ENCODE results near the gene PMEL. TPM values are rescaled to one million over a fixed set of nuclear protein-coding genes. Genes with fewer than 3 reads are reported as not detected.
A peak's percentile ranks its signal among the peaks of the same experiment; 100 is the strongest.
"Not testable (repeated sequence)": the region's sequence is repeated elsewhere in the genome, so short reads cannot be mapped to it uniquely, and the experiment has no call there.

The PMEL gene
- total RNA-seq, 2 experiments from 2014 or later, result 0.23 to 0.37 TPM

DNA sequence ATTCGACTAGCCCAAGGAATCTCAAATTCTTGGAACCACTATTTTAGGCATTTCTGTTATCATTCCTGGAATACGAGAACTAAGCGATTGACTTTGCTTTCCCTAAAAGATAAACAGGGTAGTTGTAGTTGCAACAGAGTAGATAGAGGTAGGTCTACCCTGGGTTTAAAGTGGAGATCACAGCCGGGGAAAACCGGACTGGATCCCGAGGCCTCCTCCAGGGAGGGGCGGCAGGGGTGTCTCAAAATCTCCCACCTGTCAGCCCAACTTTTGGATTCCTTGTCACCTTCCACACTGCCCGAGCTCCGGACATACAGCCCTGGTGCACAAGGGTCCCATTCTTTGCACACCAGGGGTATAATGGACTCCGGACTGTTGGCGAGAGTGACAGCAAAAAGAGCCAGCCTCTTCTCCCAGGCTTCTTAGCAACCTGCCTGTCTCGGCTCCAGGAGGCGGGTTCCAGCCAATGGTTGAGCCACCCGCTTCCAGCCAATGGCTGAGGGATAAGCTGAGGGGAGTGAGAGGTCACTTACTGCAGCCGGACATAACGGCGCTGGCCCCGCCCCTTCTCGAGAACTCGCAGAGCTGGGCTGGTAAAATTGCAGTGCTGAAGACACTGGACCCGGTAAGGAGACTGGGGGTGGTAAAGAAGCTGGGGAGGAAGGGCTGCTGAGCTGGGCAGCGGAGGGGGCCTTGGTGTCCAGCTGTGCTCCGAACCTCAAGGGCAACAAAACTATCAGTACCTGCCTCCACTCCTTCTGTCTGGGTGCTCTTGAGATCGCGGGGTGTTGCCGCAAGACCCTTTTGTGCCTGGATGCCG is 31.1 kb upstream of the PMEL start, which contains the start of gene SUOX:
SUOX (plus strand) TSS at position 562 of the 820 bp plus-strand sequence. CDS start 4,946 bp downstream, outside the sequence.
- peak within 1 kb of the TSS; percentile 68 for H3K4me3 Mint-ChIP-seq
- peak within 1 kb of the TSS; percentile 48 for H3K27ac Mint-ChIP-seq
- no peaks in the 10 kb centered on the region for H3K27me3 Mint-ChIP-seq
- ATAC-seq (peak; percentile 75), DNase-seq (peak; percentile 71)
- H3K4me1 Mint-ChIP-seq, result peaks cover 37% of the 10 kb centered on the region
- CTCF ChIA-PET, result interaction anchor here (0.8 to 8.2 kb wide), 27 partner anchors 10 to 258 kb away, joined by 3 to 92 read pairs (median 7); partner anchors contain the start of genes IKZF4, PA2G4, RAB5B and RNF41
- H3K9me3 Mint-ChIP-seq (ENCODE audit: low read depth), result no peaks in the 10 kb centered on the region
- H3K36me3 Mint-ChIP-seq, result peaks cover 9% of the 10 kb centered on the region

DNA sequence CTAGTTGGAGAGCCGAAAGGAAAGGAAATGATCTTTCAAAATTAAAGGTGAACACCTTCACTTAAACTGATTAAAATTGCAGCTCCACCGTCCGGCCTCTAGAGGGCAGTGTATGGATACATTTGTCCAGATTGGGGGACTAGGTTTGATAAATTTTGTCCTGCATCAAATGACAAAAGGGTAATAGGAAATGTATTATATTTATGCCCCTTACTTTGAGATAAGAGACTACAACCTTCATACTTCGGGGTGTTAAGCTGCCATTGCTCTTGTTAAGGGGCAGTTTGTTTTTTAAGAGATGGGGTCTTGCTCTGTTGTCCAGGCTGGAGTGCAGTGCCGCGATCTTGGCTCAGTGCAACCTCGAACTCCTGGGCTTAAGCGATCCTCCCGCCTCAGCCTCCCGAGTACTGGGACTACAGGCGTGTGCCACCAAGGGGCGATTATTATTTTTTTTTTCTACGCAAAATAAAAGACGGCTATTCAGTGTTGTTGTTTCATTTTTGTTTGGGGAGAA is 30.4 kb upstream of the PMEL start:
- peak; percentile 67 for ATAC-seq
- Mint-ChIP-seq H3K27ac (peak overlapping the region; percentile 48), H3K4me3 (peak overlapping the region; percentile 68), H3K36me3 (peaks cover 14% of the 10 kb centered on the region), H3K27me3 (no peaks in the 10 kb centered on the region), H3K4me1 (peaks cover 37% of the 10 kb centered on the region), H3K9me3 (ENCODE audit: low read depth) (no peaks in the 10 kb centered on the region)
- DNase-seq, result peak; percentile 76
- CTCF ChIA-PET, result interaction anchor here (0.5 to 8.2 kb wide), 41 partner anchors 10 to 525 kb away, joined by 3 to 92 read pairs (median 5); partner anchors contain the start of genes ERBB3, IKZF4, PA2G4 and RAB5B

DNA sequence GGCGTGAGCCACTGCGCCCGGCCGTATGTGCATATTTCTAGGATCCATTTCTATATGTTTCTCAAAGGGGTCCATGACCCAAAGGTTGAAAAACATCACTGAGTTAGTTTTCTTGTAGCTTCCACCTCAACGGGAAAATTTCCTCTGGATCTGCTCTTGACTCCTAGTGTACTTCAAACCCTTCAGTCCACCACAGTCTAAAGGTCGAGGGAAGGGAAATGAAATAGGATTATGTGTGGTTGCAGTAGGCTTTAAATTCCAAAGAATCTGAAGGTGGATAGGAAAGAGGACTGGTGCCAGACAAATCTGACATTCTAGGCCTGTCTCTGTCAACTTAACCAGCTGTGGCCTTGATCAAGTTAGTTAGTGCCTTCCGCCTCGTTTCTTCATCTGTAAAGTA is 29.5 kb upstream of the PMEL start:
- H3K36me3 Mint-ChIP-seq, result peaks cover 23% of the 10 kb centered on the region
- H3K27me3 Mint-ChIP-seq, result no peaks in the 10 kb centered on the region
- no peak overlapping the region for H3K27ac Mint-ChIP-seq
- no peaks in the 10 kb centered on the region for H3K9me3 Mint-ChIP-seq (ENCODE audit: low read depth)
- no peak overlapping the region for H3K4me3 Mint-ChIP-seq
- ATAC-seq (no peak), DNase-seq (no peak)
- CTCF ChIA-PET, result interaction anchor here (0.9 to 8.2 kb wide), 29 partner anchors 11 to 257 kb away, joined by 3 to 92 read pairs (median 7); partner anchors contain the start of genes ERBB3, IKZF4, PA2G4 and RAB5B
- H3K4me1 Mint-ChIP-seq, result peaks cover 37% of the 10 kb centered on the region

DNA sequence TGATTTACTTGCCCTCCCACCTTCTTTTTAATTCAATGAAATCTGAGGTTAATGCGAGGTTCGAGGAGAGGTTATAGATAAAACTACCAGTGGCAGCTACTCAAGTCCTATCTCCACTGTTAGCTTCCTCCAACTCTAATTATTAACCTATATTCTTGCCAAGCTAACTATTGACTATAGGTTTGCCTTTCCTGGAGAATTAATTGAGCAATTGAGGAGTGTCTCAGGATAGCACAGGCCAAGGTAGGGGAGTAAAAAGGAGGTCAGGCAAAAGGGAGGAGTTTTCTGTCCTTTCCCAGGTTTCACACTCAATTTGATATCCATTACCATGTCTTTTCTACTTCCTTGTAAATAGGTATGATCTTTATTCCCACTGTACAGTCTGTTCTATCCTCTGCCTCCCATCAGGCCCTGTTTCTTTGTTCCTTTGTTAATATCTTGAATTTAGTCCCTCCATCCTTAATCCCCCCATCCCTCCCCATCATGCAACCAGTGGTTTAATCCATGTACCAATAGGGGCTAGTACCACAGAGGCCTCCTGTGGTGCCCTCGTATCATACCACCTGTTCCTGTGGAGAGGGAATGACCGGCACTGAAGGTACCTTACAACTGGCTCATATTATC is 27.5 kb upstream of the PMEL start:
- peaks cover 35% of the 10 kb centered on the region for H3K36me3 Mint-ChIP-seq
- CTCF ChIA-PET, result interaction anchor here (0.8 to 8.2 kb wide), 3 partner anchors 19 to 47 kb away, joined by 4 to 92 read pairs (median 25); partner anchors contain the start of gene RAB5B
- no peak for DNase-seq
- no peak overlapping the region for H3K27ac Mint-ChIP-seq
- H3K9me3 Mint-ChIP-seq (ENCODE audit: low read depth), result no peaks in the 10 kb centered on the region
- H3K4me3 Mint-ChIP-seq, result no peak overlapping the region
- no peak for ATAC-seq
- peaks cover 28% of the 10 kb centered on the region for H3K4me1 Mint-ChIP-seq
- H3K27me3 Mint-ChIP-seq, result no peaks in the 10 kb centered on the region

DNA sequence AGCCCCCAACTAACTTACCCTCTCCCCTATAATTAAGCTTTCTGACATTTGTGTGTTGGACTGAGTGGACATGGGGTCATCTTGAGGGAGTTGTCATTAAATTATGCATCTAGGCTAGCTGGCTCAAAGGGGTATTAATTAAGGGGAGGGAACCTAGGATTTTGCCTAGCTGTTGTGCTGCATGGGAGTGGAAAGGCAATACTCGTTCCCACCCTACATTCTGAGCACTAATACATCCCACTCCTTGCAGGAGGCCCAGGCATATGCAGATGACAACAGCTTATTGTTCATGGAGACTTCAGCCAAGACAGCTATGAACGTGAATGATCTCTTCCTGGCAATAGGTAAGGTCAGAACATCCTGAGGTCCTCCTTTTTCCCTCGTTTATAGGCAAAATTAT is 25.3 kb upstream of the PMEL start:
- Mint-ChIP-seq H3K4me3 (no peak overlapping the region), H3K4me1 (peaks cover 12% of the 10 kb centered on the region), H3K27ac (no peak overlapping the region), H3K9me3 (ENCODE audit: low read depth) (no peaks in the 10 kb centered on the region), H3K36me3 (peaks cover 35% of the 10 kb centered on the region), H3K27me3 (no peaks in the 10 kb centered on the region)
- CTCF ChIA-PET, result interaction anchor here (1.2 to 8.2 kb wide), 4 partner anchors 9 to 253 kb away, joined by 3 to 92 read pairs (median 6); partner anchors contain the start of gene RAB5B
- ATAC-seq, result no peak
- no peak for DNase-seq

DNA sequence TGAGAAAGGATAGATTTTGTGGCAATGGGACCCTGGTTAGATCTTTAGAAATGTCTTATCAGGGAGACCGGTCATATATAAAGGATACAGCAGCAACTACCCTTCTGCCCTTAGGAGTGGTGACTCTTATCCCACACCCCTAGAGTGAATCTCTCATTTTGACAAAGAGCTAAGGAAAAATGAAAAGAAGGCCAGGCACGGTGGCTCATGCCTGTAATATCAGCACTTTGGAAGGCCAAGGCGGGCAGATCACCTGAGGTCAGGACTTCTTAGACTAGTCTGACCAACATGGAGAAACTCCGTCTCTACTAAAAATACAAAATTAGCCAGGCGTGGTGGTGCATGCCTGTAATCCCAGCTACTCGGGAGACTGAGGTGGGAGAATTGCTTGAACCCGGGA is 20.1 kb upstream of the PMEL start:
- peaks cover 23% of the 10 kb centered on the region for H3K36me3 Mint-ChIP-seq
- not testable (repeated sequence) for H3K4me3 Mint-ChIP-seq; H3K27ac Mint-ChIP-seq; H3K27me3 Mint-ChIP-seq; DNase-seq; H3K9me3 Mint-ChIP-seq (ENCODE audit: low read depth); H3K4me1 Mint-ChIP-seq; ATAC-seq
- CTCF ChIA-PET, result interaction anchor here (4.7 kb wide), 1 partner anchor 10 kb away, joined by 25 read pairs; the partner anchor contains the start of gene SUOX

DNA sequence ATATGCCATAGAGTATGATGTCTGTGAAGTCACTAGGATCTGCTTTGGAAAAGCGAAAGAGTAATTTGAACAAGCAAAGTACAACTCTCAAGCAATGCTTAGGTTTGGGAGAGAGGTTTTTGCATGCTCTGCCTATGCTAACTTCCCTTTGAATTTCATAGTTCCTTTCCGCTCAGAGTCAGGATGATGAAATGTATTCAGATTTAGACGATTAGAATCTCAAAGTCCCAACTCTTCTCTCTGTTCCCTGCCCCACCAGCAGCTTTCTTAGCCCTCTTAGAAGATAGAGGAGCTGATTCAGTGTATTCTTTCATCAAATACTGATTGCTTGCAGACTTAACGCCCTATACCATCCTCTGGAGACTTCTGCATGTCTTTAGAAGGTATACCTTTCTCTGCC is 19.5 kb upstream of the PMEL start:
- CTCF ChIA-PET, result interaction anchor here (4.7 kb wide), 1 partner anchor 11 kb away, joined by 25 read pairs; the partner anchor contains the start of gene SUOX

DNA sequence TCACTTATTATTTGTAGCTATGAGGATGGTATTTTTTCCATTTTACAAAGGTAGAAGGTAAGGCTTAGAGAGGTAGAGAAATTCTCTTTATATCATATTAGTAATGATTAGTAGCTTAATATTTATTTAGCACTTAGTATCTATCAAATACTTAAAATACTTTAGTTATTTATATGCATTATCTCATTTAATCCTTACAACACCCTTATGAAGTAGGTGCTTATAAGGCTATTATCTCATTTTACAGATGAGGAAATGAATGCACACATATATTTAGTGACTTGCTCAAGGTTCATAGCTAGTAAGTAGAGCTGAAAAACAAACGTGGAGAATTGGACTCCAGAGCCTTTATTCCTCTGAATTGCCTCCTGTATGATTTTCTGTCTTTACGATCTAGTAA is 19.0 kb upstream of the PMEL start:
- Mint-ChIP-seq H3K27me3 (no peaks in the 10 kb centered on the region), H3K9me3 (ENCODE audit: low read depth) (no peaks in the 10 kb centered on the region), H3K27ac (no peak overlapping the region), H3K4me3 (no peak overlapping the region), H3K36me3 (peaks cover 16% of the 10 kb centered on the region), H3K4me1 (peaks cover 4% of the 10 kb centered on the region)
- CTCF ChIA-PET, result interaction anchor here (4.7 kb wide), 1 partner anchor 11 kb away, joined by 25 read pairs; the partner anchor contains the start of gene SUOX
- DNase-seq, result no peak
- no peak for ATAC-seq

More for the DNA sequence above, 19.5 kb upstream of the PMEL start:
- ATAC-seq (no peak), DNase-seq (no peak)
- H3K4me1 Mint-ChIP-seq, result peaks cover 4% of the 10 kb centered on the region
- no peak overlapping the region for H3K4me3 Mint-ChIP-seq
- no peak overlapping the region for H3K27ac Mint-ChIP-seq
- H3K9me3 Mint-ChIP-seq (ENCODE audit: low read depth), result no peaks in the 10 kb centered on the region
- no peaks in the 10 kb centered on the region for H3K27me3 Mint-ChIP-seq
- H3K36me3 Mint-ChIP-seq, result peaks cover 20% of the 10 kb centered on the region

DNA sequence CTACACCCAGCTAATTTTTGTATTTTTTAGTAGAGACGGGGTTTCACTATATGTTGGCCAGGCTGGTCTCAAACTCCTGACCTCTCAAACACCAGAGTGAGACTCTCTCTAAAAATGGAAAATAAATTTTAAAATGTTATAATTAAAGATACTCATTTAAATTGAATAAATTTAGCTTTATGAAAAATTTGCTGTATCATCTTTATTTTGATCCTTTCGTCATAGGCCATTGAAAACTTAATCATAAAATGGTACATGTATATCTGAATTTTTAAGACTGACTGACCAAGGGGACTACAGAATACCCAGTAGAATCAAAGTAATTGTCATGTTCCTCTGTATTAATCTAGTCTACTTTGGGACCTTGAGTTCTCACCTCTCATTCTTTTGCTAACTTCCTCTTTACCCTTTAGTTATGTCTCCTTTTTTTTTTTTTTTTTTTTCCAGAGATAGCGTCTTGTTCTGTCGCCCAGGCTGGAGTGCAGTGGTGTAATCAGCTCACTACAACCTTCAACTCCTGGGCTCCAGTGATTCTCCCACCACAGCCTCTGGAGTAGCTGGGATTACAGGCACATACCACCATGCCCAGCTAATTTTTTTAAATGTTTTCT is 17.5 kb upstream of the PMEL start:
- DNase-seq (no peak), ATAC-seq (no peak)
- no peak overlapping the region for H3K4me3 Mint-ChIP-seq
- H3K4me1 Mint-ChIP-seq, result peaks cover 7% of the 10 kb centered on the region
- H3K27me3 Mint-ChIP-seq, result no peaks in the 10 kb centered on the region
- H3K36me3 Mint-ChIP-seq, result peaks cover 12% of the 10 kb centered on the region
- CTCF ChIA-PET, result interaction anchor here (1.3 to 4.7 kb wide), 3 partner anchors 9 to 35 kb away, joined by 4 to 25 read pairs (median 7); partner anchors contain the start of gene SUOX
- H3K27ac Mint-ChIP-seq, result no peak overlapping the region
- H3K9me3 Mint-ChIP-seq (ENCODE audit: low read depth), result no peaks in the 10 kb centered on the region

DNA sequence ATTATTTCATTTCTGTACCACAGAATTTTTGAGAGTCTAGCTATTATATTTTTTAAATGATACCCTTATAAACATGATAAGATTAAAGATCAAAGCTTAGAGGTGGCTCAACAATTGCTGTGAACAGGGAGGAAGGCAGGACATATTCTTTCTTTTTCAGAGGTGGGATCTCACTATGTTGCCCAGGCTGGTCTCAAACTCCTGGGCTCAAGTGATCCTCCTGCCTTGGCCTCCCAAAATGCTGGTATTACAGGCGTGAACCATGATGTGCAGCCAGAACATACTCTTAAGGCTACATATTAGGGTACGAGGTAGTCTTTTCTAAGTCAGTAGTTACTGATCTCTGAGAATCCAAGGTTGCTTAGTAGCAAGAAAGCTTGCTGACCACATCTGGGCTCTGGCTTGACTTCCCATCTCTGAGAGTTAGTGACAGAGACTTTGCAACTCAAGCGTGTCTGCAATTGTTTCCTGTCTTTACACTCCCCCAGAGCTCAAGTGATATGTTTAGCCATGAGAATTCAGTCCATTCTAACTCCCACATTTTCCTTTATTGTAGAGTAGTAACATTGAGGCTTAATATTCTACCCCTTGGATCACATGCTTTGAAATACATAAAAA is 16.6 kb upstream of the PMEL start:
- ATAC-seq (no peak), DNase-seq (no peak)
- H3K9me3 Mint-ChIP-seq (ENCODE audit: low read depth), result no peaks in the 10 kb centered on the region
- no peak overlapping the region for H3K4me3 Mint-ChIP-seq
- H3K27ac Mint-ChIP-seq, result no peak overlapping the region
- peaks cover 7% of the 10 kb centered on the region for H3K4me1 Mint-ChIP-seq
- CTCF ChIA-PET, result interaction anchor here (0.8 to 4.7 kb wide), 5 partner anchors 9 to 48 kb away, joined by 3 to 25 read pairs (median 4); partner anchors contain the start of gene SUOX
- no peaks in the 10 kb centered on the region for H3K27me3 Mint-ChIP-seq
- peaks cover 15% of the 10 kb centered on the region for H3K36me3 Mint-ChIP-seq

DNA sequence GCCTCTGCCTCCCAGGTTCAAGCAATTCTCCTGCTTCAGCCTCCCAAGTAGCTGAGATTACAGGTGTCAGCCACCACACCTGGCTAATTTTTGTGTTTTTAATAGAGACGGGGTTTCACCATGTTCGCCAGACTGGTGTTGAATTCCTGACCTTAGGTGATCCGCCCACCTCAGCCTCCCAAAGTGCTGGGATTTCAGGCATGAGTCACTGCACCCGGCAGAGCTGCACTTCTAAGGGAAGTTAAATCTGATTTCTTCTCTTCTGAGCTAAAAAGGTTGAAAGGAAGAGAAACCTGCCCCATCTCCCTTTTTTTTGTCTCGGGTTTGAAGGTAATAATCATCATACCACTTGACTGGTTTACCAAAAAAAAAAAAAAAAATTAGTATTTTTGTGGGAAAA is 16.0 kb upstream of the PMEL start:
- peaks cover 15% of the 10 kb centered on the region for H3K36me3 Mint-ChIP-seq
- not testable (repeated sequence) for H3K9me3 Mint-ChIP-seq (ENCODE audit: low read depth); H3K27ac Mint-ChIP-seq; H3K4me3 Mint-ChIP-seq; H3K4me1 Mint-ChIP-seq; H3K27me3 Mint-ChIP-seq; DNase-seq; ATAC-seq
- CTCF ChIA-PET, result interaction anchor here (0.8 to 4.7 kb wide), 4 partner anchors 10 to 48 kb away, joined by 3 to 25 read pairs (median 5); partner anchors contain the start of gene SUOX

DNA sequence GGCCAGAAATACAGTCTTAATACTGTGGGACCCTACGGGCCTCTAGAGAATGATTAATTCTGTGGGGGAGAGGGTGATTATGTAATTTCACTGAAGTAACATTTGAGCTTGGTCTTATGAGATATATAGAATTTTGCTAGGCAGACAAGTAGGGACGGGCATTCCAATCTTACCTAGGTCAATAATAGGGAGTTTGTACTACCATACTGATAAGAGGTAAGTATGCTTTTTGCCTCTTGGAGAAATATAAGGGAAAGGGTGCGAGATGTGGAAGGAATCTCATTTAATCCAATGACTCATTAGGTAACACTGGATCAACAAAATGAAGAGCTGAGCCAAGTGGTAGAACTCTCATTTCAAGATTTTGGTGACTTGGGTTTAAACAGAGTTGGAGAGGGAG is 13.2 kb upstream of the PMEL start:
- Mint-ChIP-seq H3K4me1 (peaks cover 12% of the 10 kb centered on the region), H3K36me3 (peaks cover 17% of the 10 kb centered on the region), H3K27ac (no peak overlapping the region), H3K4me3 (no peak overlapping the region), H3K27me3 (no peaks in the 10 kb centered on the region), H3K9me3 (ENCODE audit: low read depth) (no peaks in the 10 kb centered on the region)
- ATAC-seq (no peak), DNase-seq (no peak)
- CTCF ChIA-PET, result no interaction called here
